GM21529 (cell line): Measurements from ENCODE around the gene ARHGAP15.
A peak's percentile ranks its signal among the peaks of the same experiment; 100 is the strongest.

Experiments
- ATAC-seq: cut with Tn5 transposase; IDR thresholded peaks from one replicate; pipeline ENCODE4 v1.9.1; 2021; ENCODE audit not compliant: unreplicated experiment

Gene ARHGAP15

GRCh38 chr2:143259368-143259958 lies 130.2 kb downstream of the ARHGAP15 start:
- ATAC-seq: peak; percentile 73

GRCh38 chr2:143261986-143262385 lies 132.8 kb downstream of the ARHGAP15 start:
- ATAC-seq: peak; percentile 54

- ATAC-seq: no peak
Observed at GRCh38 chr2:143262389-143262788, 133.2 kb downstream of the ARHGAP15 start.

GRCh38 chr2:143263066-143263625 lies 133.9 kb downstream of the ARHGAP15 start:
- ATAC-seq: no peak

- no peak for ATAC-seq
Observed at GRCh38 chr2:143264851-143265250, 135.6 kb downstream of the ARHGAP15 start.

- ATAC-seq: no peak
Observed at GRCh38 chr2:143279672-143280071, 150.5 kb downstream of the ARHGAP15 start.

- no peak for ATAC-seq
Observed at GRCh38 chr2:143280097-143280757, 151.0 kb downstream of the ARHGAP15 start.

GRCh38 chr2:143282684-143283083 lies 153.5 kb downstream of the ARHGAP15 start:
- ATAC-seq: no peak

- ATAC-seq: peak; percentile 91
Observed at GRCh38 chr2:143284087-143284675, 155.0 kb downstream of the ARHGAP15 start.

GRCh38 chr2:143289025-143289424 lies 159.8 kb downstream of the ARHGAP15 start:
- ATAC-seq: no peak

- ATAC-seq: no peak
Observed at GRCh38 chr2:143290221-143290620, 161.0 kb downstream of the ARHGAP15 start.

GRCh38 chr2:143294068-143294467 lies 164.8 kb downstream of the ARHGAP15 start:
- no peak for ATAC-seq

- no peak for ATAC-seq
Observed at GRCh38 chr2:143296089-143296488, 166.9 kb downstream of the ARHGAP15 start.

GRCh38 chr2:143297182-143297581 lies 168.0 kb downstream of the ARHGAP15 start:
- ATAC-seq: no peak

- no peak for ATAC-seq
Observed at GRCh38 chr2:143300536-143300935, 171.3 kb downstream of the ARHGAP15 start.

- ATAC-seq: no peak
Observed at GRCh38 chr2:143311426-143311825, 182.2 kb downstream of the ARHGAP15 start.

GRCh38 chr2:143312441-143312840 lies 183.2 kb downstream of the ARHGAP15 start:
- no peak for ATAC-seq

GRCh38 chr2:143313861-143314260 lies 184.6 kb downstream of the ARHGAP15 start:
- ATAC-seq: no peak

GRCh38 chr2:143321994-143322393 lies 192.8 kb downstream of the ARHGAP15 start:
- no peak for ATAC-seq

GRCh38 chr2:143329288-143329687 lies 200.1 kb downstream of the ARHGAP15 start:
- ATAC-seq: no peak

- no peak for ATAC-seq
Observed at GRCh38 chr2:143333168-143333791, 204.1 kb downstream of the ARHGAP15 start.

GRCh38 chr2:143333847-143334246 lies 204.6 kb downstream of the ARHGAP15 start:
- ATAC-seq: no peak
